K562 treated with DMSO at 1 percent for 4 hours (cell line): Measurements from ENCODE around the gene CFAP90. TPM values are rescaled to one million over a fixed set of nuclear protein-coding genes. Genes with fewer than 3 reads are reported as not detected.

Experiments
- total RNA-seq: library from RNA; unstranded; fragments of 300-600 nt; gene quantifications from 2 replicates; pipeline ENCODE4 v1.2.3, GENCODE V29; 2022; ENCODE audit not compliant: insufficient read depth

CFAP90 gene, protein sequence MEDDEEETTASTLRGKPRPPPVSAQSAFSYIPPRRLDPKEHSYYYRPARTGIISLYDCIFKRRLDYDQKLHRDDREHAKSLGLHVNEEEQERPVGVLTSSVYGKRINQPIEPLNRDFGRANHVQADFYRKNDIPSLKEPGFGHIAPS
- total RNA-seq: not detected in 2 replicates

DNA sequence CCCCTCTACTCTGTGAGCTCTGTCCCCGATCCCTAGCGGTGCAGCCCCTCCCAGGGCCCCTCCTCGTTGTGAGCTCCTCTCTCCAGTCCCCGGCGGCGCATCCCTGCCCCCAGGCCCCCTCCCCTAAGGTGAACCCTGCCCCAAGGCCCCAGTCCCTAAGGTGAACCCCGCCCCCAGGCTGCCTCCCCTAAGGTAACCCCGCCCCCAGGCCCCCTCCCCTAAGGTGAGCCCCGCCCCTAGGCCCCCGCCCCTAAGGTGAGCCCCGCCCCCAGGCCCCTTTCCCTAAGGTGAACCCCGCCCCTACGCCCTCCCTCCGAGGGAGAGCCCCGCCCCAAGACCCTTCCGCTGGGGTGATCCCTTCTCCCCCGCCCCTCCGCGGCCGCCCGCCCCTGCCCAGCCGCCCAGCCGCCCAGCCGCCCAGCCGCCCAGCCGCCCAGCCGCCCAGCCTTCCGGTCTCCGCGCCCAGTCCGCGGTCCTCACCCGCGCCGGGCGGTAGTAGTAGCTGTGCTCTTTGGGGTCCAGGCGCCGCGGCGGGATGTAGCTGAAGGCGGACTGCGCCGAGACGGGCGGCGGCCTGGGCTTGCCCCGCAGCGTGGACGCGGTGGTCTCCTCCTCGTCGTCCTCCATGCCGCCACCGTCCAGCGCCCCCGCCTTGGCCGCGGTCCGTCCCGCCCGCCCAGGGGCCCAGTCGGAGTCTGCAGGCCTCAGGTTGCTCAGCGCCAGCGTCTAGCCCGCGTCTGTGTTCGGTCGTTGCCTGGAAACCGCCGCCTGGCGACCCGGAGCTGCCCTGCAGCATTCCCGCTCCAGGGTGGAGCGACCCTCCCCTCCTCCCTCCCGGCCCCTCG is at the start of gene CFAP90:
TSS of gene CFAP90 (minus strand) at position 739 of the 845 bp plus-strand sequence. CDS start at position 627, 112 bp downstream.

DNA sequence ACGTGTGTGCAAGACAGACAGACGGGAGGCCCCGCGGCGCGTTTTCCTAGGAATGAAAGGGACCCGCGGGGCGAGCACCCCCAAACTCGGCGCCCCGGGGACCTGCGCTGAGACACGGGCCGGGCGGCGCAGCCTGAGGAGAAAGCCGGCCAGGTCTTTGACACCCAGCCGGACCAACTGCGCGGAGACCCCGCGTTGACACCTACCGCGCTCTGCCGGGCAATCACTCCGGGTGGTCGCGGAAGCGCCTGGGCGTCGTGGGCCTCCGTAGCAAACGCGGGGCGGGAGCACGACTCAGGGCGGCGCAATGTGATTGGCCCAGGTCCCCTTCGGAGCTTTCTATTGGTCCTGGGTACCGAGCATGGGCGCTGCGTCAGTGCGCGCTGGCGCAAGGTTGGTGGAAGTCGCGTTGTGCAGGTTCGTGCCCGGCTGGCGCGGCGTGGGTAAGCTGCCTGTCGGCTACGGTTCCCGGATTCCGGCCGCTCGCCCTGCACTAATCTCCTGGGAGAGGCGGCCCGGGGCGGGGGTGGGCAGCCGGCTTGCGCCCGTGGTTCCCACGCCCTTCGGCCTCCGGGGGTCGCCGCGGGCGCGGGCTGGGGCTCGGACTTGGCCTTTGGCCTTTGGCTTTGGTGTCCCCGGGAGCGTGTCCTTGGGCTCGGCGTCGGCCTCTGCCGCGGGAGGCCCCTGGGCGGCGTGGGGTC is 18.0 kb upstream of the CFAP90 start, which contains the start of the genes FASTKD3 and MTRR:
TSS of gene FASTKD3 (minus strand) at position 259 of the 701 bp plus-strand sequence. CDS start 948 bp downstream, outside the sequence.
TSS of gene MTRR (plus strand) at position 376 of the 701 bp plus-strand sequence. CDS start 1,647 bp downstream, outside the sequence.

Other genes starting within 250 kb of the CFAP90 start
- 7.0 and 19.6 TPM in 2 replicates for gene FASTKD3, start 17.9 kb upstream of the CFAP90 start, total RNA-seq
- 13.2 and 18.8 TPM in 2 replicates for gene MTRR, start 18.0 kb upstream of the CFAP90 start, total RNA-seq